22Rv1 (cell line): ENCODE measurements around the gene NANOS1.

Source experiments
- H3K27ac ChIP-seq: fragments of 450-650 bp; 2 replicates; pipeline ENCODE4 v1.5.1; 2017
- CTCF ChIP-seq: fragments of 450-650 bp; IDR thresholded peaks from 2 replicates; pipeline ENCODE4 v1.5.1; 2017; ENCODE audit warnings: mild to moderate bottlenecking
- ZFX ChIP-seq: fragments of 450-650 bp; IDR thresholded peaks from 2 replicates; pipeline ENCODE4 v1.6.1; 2017; ENCODE audit warnings: antibody characterized with exemption, borderline replicate concordance

Gene NANOS1

GRCh38 chr10:119061352-119061751 lies 31.8 kb downstream of the NANOS1 start:
- TF ChIP-seq CTCF (no peak), ZFX (no peak)
- no peak overlapping the region for H3K27ac ChIP-seq

GRCh38 chr10:119061926-119062325 lies 32.4 kb downstream of the NANOS1 start:
- H3K27ac ChIP-seq = no peak overlapping the region

GRCh38 chr10:119070395-119071165 lies 41.1 kb downstream of the NANOS1 start:
- H3K27ac ChIP-seq = no peak overlapping the region
- TF ChIP-seq ZFX (no peak), CTCF (no peak)

More at GRCh38 chr10:119061926-119062325, 32.4 kb downstream of the NANOS1 start:
- TF ChIP-seq CTCF (no peak), ZFX (no peak)

GRCh38 chr10:119073584-119073983 lies 44.1 kb downstream of the NANOS1 start:
- no peak overlapping the region for H3K27ac ChIP-seq
- TF ChIP-seq CTCF = no peak
- TF ChIP-seq ZFX = no peak

- H3K27ac ChIP-seq = peak overlapping the region; percentile 92; the same call in 1 of the 2 replicates
- TF ChIP-seq ZFX (no peak), CTCF (no peak)
Observed at GRCh38 chr10:119078422-119079179, 49.1 kb downstream of the NANOS1 start.

- TF ChIP-seq CTCF (no peak), ZFX (no peak)
- H3K27ac ChIP-seq = peak overlapping the region; percentile 92
Observed at GRCh38 chr10:119079599-119080520, 50.3 kb downstream of the NANOS1 start.
